PC-9 (cell line): Measurements from ENCODE around the gene DUS2.

ENCODE experiments used
- EZH2 ChIP-seq: fragments of 200-600 bp; sonication (generic); IDR thresholded peaks from 2 replicates; pipeline ENCODE4 v1.8.0; 2017; ENCODE audit warnings: antibody characterized with exemption, low read depth
- TF ChIP-seq, protein P1 (sequence below): fragments of 200-600 bp; sonication (generic); conservative IDR thresholded peaks from 2 replicates; pipeline ENCODE4 v1.6.1; 2017; ENCODE audit warnings: mixed run types, antibody characterized with exemption, mild to moderate bottlenecking, moderate library complexity

DNA sequence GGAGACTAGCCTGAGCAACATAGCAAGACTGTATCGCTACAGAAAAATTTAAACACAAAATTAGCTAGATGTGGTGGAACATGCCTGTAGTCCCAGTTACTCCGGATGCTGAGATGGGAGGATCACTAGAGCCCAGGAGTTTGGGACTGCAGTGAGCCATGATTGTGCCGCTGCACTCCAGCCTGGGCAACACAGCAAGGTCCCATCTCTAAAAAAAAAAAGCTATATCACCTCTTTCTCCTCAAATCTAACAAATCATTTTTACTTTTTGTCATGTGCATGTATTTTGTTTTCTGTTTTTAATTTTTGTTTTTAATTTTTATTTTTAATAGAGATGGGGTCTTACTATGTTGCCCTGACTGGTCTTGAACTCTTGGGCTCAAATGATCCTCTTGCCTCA, 5.9 kb downstream of the DUS2 start:
- TF ChIP-seq, protein P1, sequence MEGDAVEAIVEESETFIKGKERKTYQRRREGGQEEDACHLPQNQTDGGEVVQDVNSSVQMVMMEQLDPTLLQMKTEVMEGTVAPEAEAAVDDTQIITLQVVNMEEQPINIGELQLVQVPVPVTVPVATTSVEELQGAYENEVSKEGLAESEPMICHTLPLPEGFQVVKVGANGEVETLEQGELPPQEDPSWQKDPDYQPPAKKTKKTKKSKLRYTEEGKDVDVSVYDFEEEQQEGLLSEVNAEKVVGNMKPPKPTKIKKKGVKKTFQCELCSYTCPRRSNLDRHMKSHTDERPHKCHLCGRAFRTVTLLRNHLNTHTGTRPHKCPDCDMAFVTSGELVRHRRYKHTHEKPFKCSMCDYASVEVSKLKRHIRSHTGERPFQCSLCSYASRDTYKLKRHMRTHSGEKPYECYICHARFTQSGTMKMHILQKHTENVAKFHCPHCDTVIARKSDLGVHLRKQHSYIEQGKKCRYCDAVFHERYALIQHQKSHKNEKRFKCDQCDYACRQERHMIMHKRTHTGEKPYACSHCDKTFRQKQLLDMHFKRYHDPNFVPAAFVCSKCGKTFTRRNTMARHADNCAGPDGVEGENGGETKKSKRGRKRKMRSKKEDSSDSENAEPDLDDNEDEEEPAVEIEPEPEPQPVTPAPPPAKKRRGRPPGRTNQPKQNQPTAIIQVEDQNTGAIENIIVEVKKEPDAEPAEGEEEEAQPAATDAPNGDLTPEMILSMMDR: no peak
- TF ChIP-seq EZH2: no peak
